Measurements from ENCODE around the gene SNX24.
A peak's percentile ranks its signal among the peaks of the same experiment; 100 is the strongest.

The SNX24 gene

DNA sequence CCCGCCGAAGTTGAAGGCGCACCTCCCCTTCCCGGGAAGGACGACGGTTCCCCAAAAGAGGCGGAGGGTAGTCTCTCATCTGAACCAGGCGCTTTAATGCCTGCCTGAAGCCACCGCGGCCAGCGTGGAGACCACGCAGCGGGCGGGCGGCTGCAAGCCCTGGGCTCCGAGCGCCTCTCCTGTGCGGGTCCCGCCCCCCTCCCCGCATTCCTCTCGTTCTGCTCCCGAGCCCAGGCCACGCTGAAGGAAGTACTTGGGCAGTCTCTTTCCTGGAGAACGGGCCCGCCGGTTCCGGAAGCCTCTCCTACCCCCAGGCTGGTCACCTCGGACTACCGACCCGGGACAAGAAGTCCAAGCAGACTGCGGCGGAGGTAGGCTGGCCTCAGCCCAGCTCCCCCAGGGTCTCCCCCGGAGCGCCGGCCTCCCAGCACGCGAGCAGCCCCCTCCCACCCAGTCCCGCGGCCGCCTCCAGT lies 190.5 kb downstream of the SNX24 start:
- DNase-seq, result peak; percentile 78

- DNase-seq, result peak; percentile 91
Measured at GRCh38 chr5:123036391-123037103, 191.1 kb downstream of the SNX24 start, which contains the start of gene PPIC. TSS of gene PPIC (minus strand) at chr5:123036725. CDS start at chr5:123036625, 100 bp downstream.

- no peak for DNase-seq
Measured at GRCh38 chr5:123037104-123037418, 191.6 kb downstream of the SNX24 start.

DNA sequence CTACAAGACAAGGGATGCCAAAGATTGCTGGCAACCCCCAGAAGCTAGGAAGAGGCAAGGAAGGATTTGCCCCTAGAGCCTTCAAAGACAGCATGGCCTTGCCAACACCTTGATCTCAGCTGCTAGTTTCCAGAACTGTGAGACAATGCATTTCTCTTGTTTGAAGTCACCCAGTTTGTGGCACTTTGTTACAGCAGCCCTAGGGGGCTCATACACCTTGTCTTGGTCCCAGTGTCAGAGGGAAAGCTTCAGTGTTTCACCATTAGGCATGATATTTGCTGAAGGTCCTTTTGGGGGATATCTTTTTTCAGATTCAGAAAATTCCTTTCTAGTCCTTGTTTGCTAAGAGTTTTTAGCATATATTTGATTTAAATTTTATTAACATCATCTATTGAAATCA lies 194.3 kb downstream of the SNX24 start:
- DNase-seq, result no peak

DNA sequence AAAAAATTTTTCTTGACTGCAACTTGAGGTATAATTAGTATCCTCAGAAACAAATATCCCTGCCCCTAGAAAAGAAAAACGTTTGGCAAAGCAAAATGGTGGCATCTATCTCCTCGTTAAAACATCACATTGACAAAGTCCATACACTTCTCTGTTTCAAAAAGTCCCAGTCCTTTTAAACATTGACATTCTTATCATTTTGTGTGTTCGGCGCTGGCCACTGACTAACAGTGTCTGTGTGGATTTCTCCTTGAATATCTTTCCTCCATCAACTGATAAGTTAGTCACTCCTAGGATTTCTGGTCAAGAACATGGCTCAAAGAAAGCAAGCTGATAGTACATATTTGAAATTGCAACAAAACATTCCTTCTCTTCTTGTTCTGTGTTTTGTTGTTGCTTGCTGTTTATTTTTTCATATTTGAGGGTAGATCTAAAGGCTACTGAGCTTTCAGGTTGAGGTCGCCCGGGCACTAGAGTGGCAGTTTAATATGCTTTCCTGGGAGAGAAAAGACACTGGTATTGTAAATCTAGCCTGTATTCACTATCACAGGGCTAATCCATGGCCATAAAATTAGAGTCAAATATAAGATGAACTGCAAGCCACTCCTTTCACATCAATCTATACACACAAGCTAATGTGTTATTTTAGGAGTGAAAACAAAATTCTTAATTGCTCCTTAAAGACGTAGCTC lies 199.7 kb downstream of the SNX24 start:
- no peak for DNase-seq

- DNase-seq, result no peak
Measured at GRCh38 chr5:123046222-123046621, 200.8 kb downstream of the SNX24 start.

GRCh38 chr5:123047706-123048105 lies 202.3 kb downstream of the SNX24 start:
- no peak for DNase-seq

GRCh38 chr5:123051206-123051605 lies 205.8 kb downstream of the SNX24 start:
- DNase-seq, result no peak

All from DMS53 (cell line).